HEK293T (cell line): ENCODE results near the gene PARP16.

Experiments used
- ARNT ChIP-seq: fragments of 450-650 bp; IDR thresholded peaks from 2 replicates; pipeline ENCODE4 v1.6.1; 2017; ENCODE audit warnings: mild to moderate bottlenecking
- BHLHE40 ChIP-seq: fragments of 450-650 bp; IDR thresholded peaks from 2 replicates; pipeline ENCODE4 v1.6.1; 2016; ENCODE audit warnings: mild to moderate bottlenecking, moderate library complexity, borderline replicate concordance
- ELF4 ChIP-seq: fragments of 450-650 bp; IDR thresholded peaks from 2 replicates; pipeline ENCODE4 v1.6.1; 2017; ENCODE audit warnings: antibody characterized with exemption
- FOXK2 ChIP-seq: fragments of 450-650 bp; IDR thresholded peaks from 2 replicates; pipeline ENCODE4 v1.6.1; 2016; ENCODE audit warnings: mild to moderate bottlenecking
- FOXM1 ChIP-seq: fragments of 450-650 bp; IDR thresholded peaks from 2 replicates; pipeline ENCODE4 v1.6.1; 2017; ENCODE audit warnings: mild to moderate bottlenecking, borderline replicate concordance
- LEF1 ChIP-seq: fragments of 450-650 bp; IDR thresholded peaks from 2 replicates; pipeline ENCODE4 v1.6.1; 2017; ENCODE audit warnings: mild to moderate bottlenecking, borderline replicate concordance
- PKNOX1 ChIP-seq: fragments of 450-650 bp; IDR thresholded peaks from 2 replicates; pipeline ENCODE4 v1.6.1; 2016
- SP1 ChIP-seq: fragments of 450-650 bp; IDR thresholded peaks from 2 replicates; pipeline ENCODE4 v1.6.1; 2017
- TARDBP ChIP-seq: fragments of 450-650 bp; IDR thresholded peaks from 2 replicates; pipeline ENCODE4 v1.6.1; 2016
- ZNF384 ChIP-seq: fragments of 450-650 bp; IDR thresholded peaks from 2 replicates; pipeline ENCODE4 v1.6.1; 2016

GRCh38 chr15:65307978-65308377 lies 21.3 kb upstream of the PARP16 start:
- TF ChIP-seq BHLHE40: no peak
- no peak for TF ChIP-seq FOXK2
- no peak for TF ChIP-seq TARDBP
- no peak for TF ChIP-seq ELF4
- no peak for TF ChIP-seq SP1
- no peak for TF ChIP-seq ZNF384
- TF ChIP-seq FOXM1: no peak
- no peak for TF ChIP-seq ARNT
- no peak for TF ChIP-seq PKNOX1
- no peak for TF ChIP-seq LEF1
